PC-3 (cell line): ENCODE measurements around the gene SENP8. TPM values are rescaled to one million over a fixed set of nuclear protein-coding genes. Genes with fewer than 3 reads are reported as not detected.
"Not testable (repeated sequence)": the region's sequence is repeated elsewhere in the genome, so short reads cannot be mapped to it uniquely, and the experiment has no call there.

Experiments
- ATAC-seq: fragments of 200-7000 bp; cut with Tn5 transposase; 2 replicates; pipeline ENCODE4 v1.9.1; 2020; ENCODE audit warnings: mild to moderate bottlenecking, moderate library complexity
- BruUV-seq: library from RNA; stranded (reverse); fragments of 400-500 nt; replicated peaks from 2 replicates; lab custom pipeline; 2021; lab: Mats Ljungman, UMichigan
- CTCF ChIA-PET: fragments of 300-600 bp; sonication (Branson Sonifier 250); formaldehyde crosslinking; loops from one replicate; lab custom pipeline; 2022; ENCODE audit warnings: antibody characterized with exemption; lab: Charles Lee
- POLR2A ChIA-PET: fragments of 300-600 bp; sonication (Branson Sonifier 250); formaldehyde crosslinking; loops from one replicate; lab custom pipeline; 2022; ENCODE audit warnings: antibody characterized with exemption; ENCODE audit not compliant: unreplicated experiment; lab: Charles Lee
- DNase-seq: peaks from one replicate; pipeline ENCODE4 v3.0.0-alpha.2; 2015
- H2AFZ ChIP-seq: fragments of 300-600 bp; sonication (generic); 2 replicates; pipeline ENCODE4 v1.6.0; 2016; ENCODE audit warnings: antibody characterized with exemption, low read length
- H3F3A ChIP-seq: fragments of 300-600 bp; sonication (generic); one replicate; pipeline ENCODE4 v1.6.0; 2017; ENCODE audit warnings: antibody characterized with exemption, low read length, control low read depth, mild to moderate bottlenecking; ENCODE audit not compliant: unreplicated experiment
- H3K27ac ChIP-seq: fragments of 300-600 bp; sonication (generic); 2 replicates; pipeline ENCODE4 v1.5.1; 2016; ENCODE audit warnings: mild to moderate bottlenecking, low read length
- H3K27me3 ChIP-seq: fragments of 300-600 bp; sonication (generic); 2 replicates; pipeline ENCODE4 v1.6.1; 2016; ENCODE audit warnings: low read length, mixed read lengths
- H3K36me3 ChIP-seq: fragments of 300-600 bp; sonication (generic); 2 replicates; pipeline ENCODE4 v1.6.1; 2016; ENCODE audit warnings: low read depth, mixed run types, low read length, mixed read lengths
- H3K4me1 ChIP-seq: fragments of 300-600 bp; sonication (generic); 2 replicates; pipeline ENCODE4 v1.5.1; 2016; ENCODE audit warnings: low read length; ENCODE audit not compliant: insufficient read depth
- H3K4me2 ChIP-seq: fragments of 300-600 bp; sonication (generic); 2 replicates; pipeline ENCODE4 v1.6.0; 2016; ENCODE audit warnings: low read length
- H3K4me3 ChIP-seq: fragments of 300-600 bp; sonication (generic); 2 replicates; pipeline ENCODE4 v1.5.1; 2016; ENCODE audit warnings: mild to moderate bottlenecking, low read length, mixed read lengths
- H3K79me2 ChIP-seq: fragments of 300-600 bp; sonication (generic); 2 replicates; pipeline ENCODE4 v1.6.1; 2017; ENCODE audit warnings: low read length, mixed read lengths
- H3K9ac ChIP-seq: fragments of 300-600 bp; sonication (generic); 2 replicates; pipeline ENCODE4 v1.6.0; 2016; ENCODE audit warnings: mild to moderate bottlenecking, low read length
- H3K9me2 ChIP-seq: fragments of 300-600 bp; sonication (generic); replicated peaks from 2 replicates; pipeline ENCODE4 v1.6.1; 2016; ENCODE audit warnings: mixed run types, low read length, mixed read lengths
- H3K9me3 ChIP-seq: fragments of 300-600 bp; sonication (generic); 2 replicates; pipeline ENCODE4 v1.6.1; 2016; ENCODE audit warnings: low read length, mixed read lengths
- H4K20me1 ChIP-seq: fragments of 300-600 bp; sonication (generic); 2 replicates; pipeline ENCODE4 v1.6.1; 2016; ENCODE audit warnings: low read length, mixed read lengths
- EZH2 ChIP-seq: fragments of 300-600 bp; sonication (generic); IDR thresholded peaks from one replicate; pipeline ENCODE4 v1.6.1; 2017; ENCODE audit warnings: antibody characterized with exemption, mild to moderate bottlenecking, low read length; ENCODE audit not compliant: unreplicated experiment
- EZH2phosphoT487 ChIP-seq: fragments of 300-600 bp; sonication (generic); IDR thresholded peaks from 2 replicates; pipeline ENCODE4 v1.6.1; 2018; ENCODE audit warnings: mild to moderate bottlenecking, antibody characterized with exemption, low read length, borderline replicate concordance
- intact Hi-C: fragments of 100-400 bp; cut with micrococcal nuclease; formaldehyde crosslinking; loops from 2 replicates; pipeline ENCODE4 v1.9.0; 2023
- total RNA-seq: library from RNA; depleted of rRNA; stranded (reverse); fragments of >200 nt; gene quantifications from 2 replicates; pipeline ENCODE4 v1.2.3, GENCODE V29; 2014
- TF ChIP-seq, protein P1 (sequence below): fragments of 300-600 bp; sonication (generic); conservative IDR thresholded peaks from 2 replicates; pipeline ENCODE4 v1.5.1; 2017; ENCODE audit warnings: antibody characterized with exemption, low read depth, mild to moderate bottlenecking, low read length

Gene SENP8
- total RNA-seq, 1 experiment from 2014 or later, result 4.2 TPM

DNA sequence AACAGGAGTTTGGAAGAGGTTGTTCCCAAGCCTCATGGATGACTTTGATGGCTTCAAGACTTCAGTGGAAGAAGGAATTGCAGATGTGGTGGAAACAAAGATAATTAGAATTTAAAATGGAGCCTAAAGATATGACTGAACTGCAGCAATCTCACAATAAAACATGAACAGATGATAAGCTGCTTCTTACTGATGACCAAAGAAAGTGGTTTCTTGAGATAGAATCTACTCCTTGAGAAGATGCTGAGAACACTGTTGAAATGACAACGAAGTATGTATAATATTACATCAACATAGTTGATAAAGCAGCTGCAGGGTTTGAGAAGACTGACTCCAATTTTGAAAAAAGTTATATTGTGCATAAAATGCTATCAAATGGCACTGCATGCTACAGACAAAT lies 21.4 kb upstream of the SENP8 start:
- no peaks in the 10 kb centered on the region for H3K79me2 ChIP-seq
- no peaks in the 10 kb centered on the region for H3K4me1 ChIP-seq
- no peaks in the 10 kb centered on the region for H3K27me3 ChIP-seq
- H3F3A ChIP-seq, result no peaks in the 10 kb centered on the region
- H3K4me2 ChIP-seq, result no peak overlapping the region
- intact Hi-C loops, result no loop called here
- no peaks in the 10 kb centered on the region for H4K20me1 ChIP-seq
- no peak overlapping the region for H3K9ac ChIP-seq
- H2AFZ ChIP-seq, result no peak overlapping the region
- ATAC-seq (no peak), DNase-seq (no peak)
- H3K27ac ChIP-seq, result no peak overlapping the region
- H3K36me3 ChIP-seq, result no peaks in the 10 kb centered on the region
- TF ChIP-seq EZH2 (no peak), EZH2phosphoT487 (no peak)
- TF ChIP-seq, protein P1, sequence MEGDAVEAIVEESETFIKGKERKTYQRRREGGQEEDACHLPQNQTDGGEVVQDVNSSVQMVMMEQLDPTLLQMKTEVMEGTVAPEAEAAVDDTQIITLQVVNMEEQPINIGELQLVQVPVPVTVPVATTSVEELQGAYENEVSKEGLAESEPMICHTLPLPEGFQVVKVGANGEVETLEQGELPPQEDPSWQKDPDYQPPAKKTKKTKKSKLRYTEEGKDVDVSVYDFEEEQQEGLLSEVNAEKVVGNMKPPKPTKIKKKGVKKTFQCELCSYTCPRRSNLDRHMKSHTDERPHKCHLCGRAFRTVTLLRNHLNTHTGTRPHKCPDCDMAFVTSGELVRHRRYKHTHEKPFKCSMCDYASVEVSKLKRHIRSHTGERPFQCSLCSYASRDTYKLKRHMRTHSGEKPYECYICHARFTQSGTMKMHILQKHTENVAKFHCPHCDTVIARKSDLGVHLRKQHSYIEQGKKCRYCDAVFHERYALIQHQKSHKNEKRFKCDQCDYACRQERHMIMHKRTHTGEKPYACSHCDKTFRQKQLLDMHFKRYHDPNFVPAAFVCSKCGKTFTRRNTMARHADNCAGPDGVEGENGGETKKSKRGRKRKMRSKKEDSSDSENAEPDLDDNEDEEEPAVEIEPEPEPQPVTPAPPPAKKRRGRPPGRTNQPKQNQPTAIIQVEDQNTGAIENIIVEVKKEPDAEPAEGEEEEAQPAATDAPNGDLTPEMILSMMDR, result no peak
- H3K9me3 ChIP-seq, result no peaks in the 10 kb centered on the region
- POLR2A ChIA-PET, result no interaction called here
- no peak overlapping the region for H3K4me3 ChIP-seq
- no peaks in the 10 kb centered on the region for H3K9me2 ChIP-seq
- BruUV-seq, result no TSS peak
- CTCF ChIA-PET, result no interaction called here

DNA sequence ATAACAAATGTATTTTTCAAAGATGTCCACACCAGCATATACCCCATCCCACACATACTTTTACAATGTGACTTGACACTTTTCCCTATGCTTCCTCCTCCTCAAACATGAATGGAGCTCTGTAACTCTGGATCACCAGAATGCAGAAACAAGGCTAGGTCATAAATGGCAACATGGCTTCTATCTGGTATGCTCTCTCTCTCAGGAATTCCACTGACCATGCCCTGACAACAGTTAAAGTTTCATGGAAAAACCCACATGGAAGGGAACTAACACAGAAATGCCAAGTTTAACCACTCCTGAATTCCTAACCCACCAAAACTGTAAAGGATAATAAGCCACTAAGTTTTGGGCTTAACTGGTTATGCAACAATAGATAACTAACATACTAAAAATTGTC lies 20.2 kb upstream of the SENP8 start:
- Histone ChIP-seq H4K20me1 (no peaks in the 10 kb centered on the region), H3K4me1 (no peaks in the 10 kb centered on the region), H3K27ac (no peak overlapping the region), H3K9me2 (no peaks in the 10 kb centered on the region), H3K27me3 (no peaks in the 10 kb centered on the region), H3F3A (no peaks in the 10 kb centered on the region), H2AFZ (no peak overlapping the region), H3K4me2 (no peak overlapping the region), H3K4me3 (no peak overlapping the region), H3K36me3 (no peaks in the 10 kb centered on the region), H3K9ac (no peak overlapping the region), H3K79me2 (no peaks in the 10 kb centered on the region), H3K9me3 (no peaks in the 10 kb centered on the region)
- no peak for DNase-seq
- TF ChIP-seq, protein P1, result no peak
- TF ChIP-seq EZH2phosphoT487 (no peak), EZH2 (no peak)
- ChIA-PET POLR2A (no interaction called here), CTCF (interaction anchor here (0.5 kb wide), 1 partner anchor 461 kb away, joined by 5 read pairs; no protein-coding TSS in a partner anchor)
- no TSS peak for BruUV-seq
- intact Hi-C loops, result no loop called here
- ATAC-seq, result no peak

DNA sequence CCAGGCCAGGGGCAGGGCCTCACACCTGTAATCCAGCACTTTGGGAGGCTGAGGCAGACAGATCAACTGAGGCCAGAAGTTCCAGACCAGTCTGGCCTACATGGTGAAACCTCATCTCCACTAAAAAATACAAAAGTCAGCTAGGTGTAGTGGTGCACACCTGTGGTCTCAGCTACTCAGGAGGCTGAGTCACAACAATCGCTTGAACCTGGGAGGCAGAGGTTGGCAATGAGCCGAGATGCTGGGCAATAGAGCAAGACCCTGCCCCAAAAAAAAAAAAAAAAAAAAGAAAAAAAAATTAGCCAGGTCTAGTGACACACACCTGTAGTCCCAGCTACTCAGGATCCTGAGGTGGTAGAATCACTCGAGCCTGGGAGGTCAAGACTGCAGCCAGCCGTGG lies 19.0 kb upstream of the SENP8 start:
- no peaks in the 10 kb centered on the region for H4K20me1 ChIP-seq
- no peaks in the 10 kb centered on the region for H3K36me3 ChIP-seq
- no peaks in the 10 kb centered on the region for H3K79me2 ChIP-seq
- no peak for TF ChIP-seq EZH2phosphoT487
- TF ChIP-seq, protein P1, result no peak
- H3K27ac ChIP-seq, result no peak overlapping the region
- H3F3A ChIP-seq, result no peaks in the 10 kb centered on the region
- H3K4me2 ChIP-seq, result no peak overlapping the region
- ChIA-PET CTCF (no interaction called here), POLR2A (interaction anchor here (0.6 kb wide), 1 partner anchor 11 kb away, joined by 3 read pairs; no protein-coding TSS in a partner anchor)
- H3K9ac ChIP-seq, result no peak overlapping the region
- no peak overlapping the region for H3K4me3 ChIP-seq
- H3K9me3 ChIP-seq, result no peaks in the 10 kb centered on the region
- no peaks in the 10 kb centered on the region for H3K9me2 ChIP-seq
- no peak for ATAC-seq
- intact Hi-C loops, result no loop called here
- H3K4me1 ChIP-seq, result no peaks in the 10 kb centered on the region
- no peak overlapping the region for H2AFZ ChIP-seq
- no peak for DNase-seq
- BruUV-seq, result no TSS peak
- H3K27me3 ChIP-seq, result no peaks in the 10 kb centered on the region

DNA sequence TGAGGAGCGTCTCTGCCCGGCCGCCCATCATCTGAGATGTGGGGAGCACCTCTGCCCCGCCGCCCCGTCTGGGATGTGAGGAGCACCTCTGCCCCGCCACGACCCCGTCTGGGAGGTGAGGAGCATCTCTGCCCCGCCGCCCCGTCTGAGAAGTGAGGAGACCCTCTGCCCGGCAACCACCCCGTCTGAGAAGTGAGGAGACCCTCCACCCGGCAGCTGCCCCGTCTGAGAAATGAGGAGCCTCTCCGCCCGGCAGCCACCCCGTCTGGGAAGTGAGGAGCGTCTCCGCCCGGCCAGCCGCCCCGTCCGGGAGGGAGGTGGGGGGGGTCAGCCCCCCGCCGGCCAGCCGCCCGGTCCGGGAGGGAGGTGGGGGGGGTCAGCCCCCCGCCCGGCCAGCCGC lies 17.7 kb upstream of the SENP8 start:
- ATAC-seq, H3K4me3 ChIP-seq, H4K20me1 ChIP-seq, POLR2A ChIA-PET, H3K79me2 ChIP-seq, H3K36me3 ChIP-seq, H3K9me3 ChIP-seq, H2AFZ ChIP-seq, DNase-seq, H3K27me3 ChIP-seq, H3F3A ChIP-seq, H3K9ac ChIP-seq, H3K4me2 ChIP-seq, H3K9me2 ChIP-seq, BruUV-seq, intact Hi-C loops, H3K4me1 ChIP-seq, CTCF ChIA-PET, H3K27ac ChIP-seq: not testable (repeated sequence)
